CD4-positive, alpha-beta T cell treated with Interleukin-1 beta for 1 hour (primary cell): ENCODE measurements around the gene NSL1.

Experiments used
- DNase-seq, 2 donors: peaks; one replicate each; pipeline ENCODE4 v3.0.0-alpha.2; 2020 to 2022

The NSL1 gene

DNA sequence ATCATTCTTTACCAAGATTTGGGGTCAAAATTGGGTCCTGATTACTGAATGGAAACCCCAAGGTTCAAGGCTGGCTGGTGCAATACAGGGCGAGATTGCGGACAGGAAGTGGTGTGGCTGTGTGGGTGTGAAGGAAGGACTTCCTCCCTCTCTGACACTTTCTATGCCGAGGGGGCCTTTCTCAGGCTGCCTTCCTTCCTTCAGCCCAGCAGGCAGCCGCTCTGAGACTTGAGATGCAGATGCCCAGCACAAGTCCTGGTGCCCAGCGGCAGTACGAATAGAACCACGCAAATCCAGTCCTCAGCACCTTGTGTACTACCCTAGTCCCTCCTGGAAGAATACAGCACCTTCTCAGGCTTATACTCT, 108.2 kb downstream of the NSL1 start:
- DNase-seq, result peak; percentile 32 to 71

DNA sequence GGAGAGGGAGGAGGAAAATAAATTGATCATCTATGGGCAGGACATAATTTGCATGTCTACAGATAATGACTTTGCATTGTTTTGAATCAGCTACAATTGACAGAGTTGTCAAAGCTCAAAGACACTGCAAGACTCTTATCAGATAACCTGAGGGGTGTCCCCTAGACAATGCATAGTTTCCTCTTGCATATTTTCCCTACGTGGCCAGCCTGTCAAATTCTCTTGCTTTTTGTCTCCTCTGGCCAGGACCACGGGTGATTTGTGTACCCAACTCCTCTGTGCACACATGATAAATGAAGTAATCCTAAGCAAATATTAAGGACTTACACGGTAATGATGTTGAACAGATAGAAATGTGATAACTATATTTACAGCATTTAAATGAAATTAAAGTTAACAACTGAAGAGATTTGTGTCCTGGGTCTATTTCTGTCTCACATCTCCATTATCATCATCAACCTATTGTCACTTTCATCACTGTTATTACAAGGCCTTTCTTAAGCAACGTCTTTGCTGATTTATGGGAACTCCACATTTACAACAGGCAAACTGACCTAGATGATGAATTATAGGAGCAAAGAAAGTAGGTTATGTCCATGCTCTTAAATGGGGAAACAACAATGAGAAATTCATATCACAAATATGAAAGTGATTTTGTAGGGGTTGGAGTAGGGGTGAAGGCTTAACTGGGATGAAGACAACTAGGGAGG, 110.7 kb downstream of the NSL1 start:
- DNase-seq, result no peak

DNA sequence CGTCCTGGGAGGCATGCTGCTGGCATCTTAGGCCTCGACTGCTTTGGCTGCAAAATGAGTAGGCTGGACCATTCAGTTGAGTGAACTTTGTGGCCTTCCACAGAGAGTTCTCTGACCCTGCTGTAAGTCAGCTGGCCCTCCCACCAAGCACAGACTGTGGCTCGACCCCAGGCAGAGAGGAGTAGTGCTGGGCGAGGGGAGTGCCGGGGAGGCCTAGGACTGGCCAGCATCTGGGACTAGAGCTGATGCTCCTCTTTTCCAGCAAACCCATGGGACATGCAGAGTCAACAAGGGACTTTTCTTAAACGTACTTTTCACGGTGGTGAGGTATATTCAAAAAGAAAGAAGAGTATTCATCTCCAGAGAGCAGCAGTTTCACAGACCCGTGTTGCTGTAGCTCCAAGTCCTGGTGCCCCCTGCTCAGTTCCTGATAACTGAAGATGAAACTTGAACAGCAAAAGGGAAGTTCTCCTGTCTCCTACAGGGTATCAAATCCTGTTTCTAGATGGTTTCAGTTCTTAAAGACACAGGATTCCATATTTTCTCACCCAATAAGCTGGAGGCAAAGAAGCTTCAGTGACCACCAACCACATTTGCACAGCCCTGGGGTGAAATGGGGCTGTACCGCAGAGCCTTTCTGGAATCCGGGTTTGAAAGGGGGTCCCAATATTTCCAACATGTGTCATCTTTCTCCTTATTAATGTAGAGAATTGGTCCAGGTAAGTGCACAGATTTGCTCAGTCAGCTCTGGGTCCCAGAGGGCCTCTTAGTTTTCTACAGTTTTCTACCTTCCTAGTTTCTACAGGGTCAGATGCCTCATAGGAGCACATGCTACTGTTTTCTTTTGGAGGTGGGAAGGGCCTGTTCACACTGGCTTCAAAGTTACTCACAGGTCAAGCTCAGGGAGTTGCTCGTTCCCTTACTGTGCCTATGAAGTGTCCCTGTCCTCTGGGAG, 112.8 kb downstream of the NSL1 start:
- no peak for DNase-seq

DNA sequence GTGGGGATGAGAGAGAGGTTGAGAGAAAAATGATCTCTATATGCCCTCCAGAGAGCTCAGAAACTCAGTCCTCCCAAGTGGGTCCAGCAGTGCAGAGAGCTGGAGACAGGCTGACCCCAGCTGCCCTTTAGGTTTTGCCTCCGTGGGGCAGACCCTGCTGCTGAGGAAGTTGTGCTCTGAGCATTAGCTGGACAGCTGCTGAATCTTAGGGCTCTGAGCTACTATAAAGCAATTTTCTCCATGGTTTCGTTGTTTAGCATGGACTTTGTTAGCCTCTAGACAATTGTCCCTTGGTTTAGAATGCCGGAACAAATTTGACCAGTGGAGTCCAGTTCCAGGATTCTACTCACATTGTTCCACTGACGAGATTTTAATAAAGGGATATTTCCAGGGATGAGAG, 114.0 kb downstream of the NSL1 start:
- no peak for DNase-seq

DNA sequence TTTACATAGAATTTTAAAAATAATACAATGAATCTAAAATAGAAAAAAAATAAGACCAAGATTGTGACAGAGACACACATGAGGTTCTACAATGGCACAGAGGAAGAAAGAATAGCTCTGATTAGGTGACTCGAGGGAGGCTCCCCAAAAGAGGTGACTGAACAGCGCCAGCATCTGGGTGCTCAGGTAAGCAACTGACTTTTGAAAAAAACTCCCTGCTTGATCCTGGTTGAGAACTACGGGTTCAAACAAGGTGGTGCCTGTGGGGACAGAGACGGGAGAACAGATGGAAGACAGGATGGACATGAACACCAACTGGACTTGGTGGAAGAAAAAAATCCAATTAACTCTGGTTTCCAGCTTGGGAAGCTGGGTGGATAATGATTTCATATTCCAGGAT, 114.4 kb downstream of the NSL1 start:
- DNase-seq, result no peak
